ENCODE data around the gene SRRM5. TPM values are rescaled to one million over a fixed set of nuclear protein-coding genes. Genes with fewer than 3 reads are reported as not detected.

Gene SRRM5, protein sequence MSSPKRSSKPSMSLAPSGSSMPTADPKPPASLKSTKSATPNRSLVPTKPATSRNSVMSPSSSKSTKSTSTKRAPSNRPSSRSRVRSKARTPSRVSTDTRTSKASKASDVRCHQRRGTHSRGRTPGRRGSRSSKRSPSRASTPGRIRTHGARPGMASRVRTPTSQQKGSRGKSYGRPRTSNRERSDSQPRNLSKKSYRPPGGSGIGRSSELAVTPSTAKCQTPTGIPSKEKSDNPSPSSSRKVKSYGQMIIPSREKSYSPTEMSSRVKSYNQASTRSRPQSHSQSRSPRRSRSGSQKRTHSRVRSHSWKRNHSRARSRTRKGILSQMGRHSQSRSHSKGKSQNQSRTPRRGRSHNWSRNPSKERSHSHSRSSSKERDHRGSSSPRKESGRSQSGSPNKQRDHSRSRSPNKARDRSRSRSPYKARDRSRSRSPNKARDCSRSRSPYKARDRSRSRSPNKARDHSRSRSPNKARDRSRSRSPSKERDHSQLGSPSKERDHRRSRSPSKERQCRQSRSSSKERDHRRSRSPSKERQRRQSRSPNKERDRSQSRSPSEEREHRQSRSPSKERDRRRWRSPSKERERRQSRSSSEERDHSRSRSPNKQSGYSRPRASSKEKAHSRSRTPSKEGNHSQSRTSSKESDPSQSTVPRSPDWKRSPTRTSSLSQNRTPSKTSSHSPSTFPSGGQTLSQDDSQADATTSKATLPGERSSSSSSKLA
- not detected in 2 replicates for total RNA-seq

DNA sequence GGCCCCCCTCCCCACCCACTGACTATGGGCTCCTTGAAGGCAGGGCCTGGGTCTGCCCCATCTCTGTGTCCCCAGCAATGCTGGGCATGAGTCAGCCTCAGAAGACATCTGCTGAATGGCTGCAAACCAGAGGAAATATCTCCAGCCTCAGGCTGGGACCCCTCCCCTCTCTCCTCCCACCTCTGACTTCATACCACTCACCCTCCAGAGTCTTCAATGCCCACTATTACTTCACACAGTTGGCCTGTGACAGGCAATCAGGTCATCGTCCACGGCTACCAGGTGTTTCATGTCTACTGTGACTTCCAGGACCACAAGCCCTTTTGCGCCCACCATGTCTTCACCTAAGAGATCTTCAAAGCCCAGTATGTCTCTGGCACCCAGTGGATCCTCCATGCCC, at the start of gene SRRM5:
Gene SRRM5, plus strand, starts transcription at position 301 of the 400 bp plus-strand sequence. Its CDS starts 34 bp downstream, at position 335.

DNA sequence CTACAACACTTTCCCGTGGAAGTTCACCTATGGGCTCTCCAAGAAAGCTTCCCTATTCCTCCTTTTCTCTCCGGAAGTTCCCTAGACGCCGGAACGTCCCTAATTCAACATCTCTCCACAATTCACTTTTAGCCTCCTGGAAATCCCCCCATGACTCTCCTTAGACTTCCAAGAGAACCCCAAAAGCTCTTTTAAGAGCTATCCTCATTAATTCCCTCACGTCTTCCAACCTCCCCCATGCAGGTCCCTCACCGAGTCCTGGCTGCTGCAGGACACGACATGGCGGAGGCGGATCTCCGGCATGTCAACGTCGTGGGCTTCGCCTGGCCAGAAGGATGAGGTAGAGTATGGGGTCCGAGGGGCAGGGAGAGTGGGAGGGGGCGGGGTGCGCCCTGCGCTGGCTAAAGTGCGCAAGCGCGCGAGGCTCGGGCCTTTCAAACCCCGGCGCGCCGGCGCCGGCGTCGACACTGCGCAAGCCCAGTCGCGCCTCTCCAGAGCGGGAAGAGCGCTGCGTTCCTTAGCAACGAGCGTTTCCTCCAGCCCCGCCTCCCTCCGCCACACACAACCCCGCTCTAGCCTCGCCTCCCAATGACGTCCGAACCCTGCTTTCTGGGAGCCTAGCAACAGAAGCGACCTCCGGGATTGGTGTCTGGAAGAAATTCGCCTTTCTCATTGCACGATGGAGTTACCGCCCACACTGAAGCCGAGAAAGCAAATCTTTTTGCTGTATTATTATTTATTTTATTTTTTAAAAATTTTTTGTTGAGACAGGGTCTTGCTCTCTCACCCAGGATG, 36.5 kb upstream of the SRRM5 start, which contains the start of the genes PINLYP and XRCC1:
Gene PINLYP, plus strand, starts transcription at position 646 of the 795 bp plus-strand sequence. CDS start 1,391 bp downstream, outside the sequence.
Gene XRCC1, minus strand, starts transcription at position 372 of the 795 bp plus-strand sequence. Its CDS starts 69 bp downstream, at position 303.

DNA sequence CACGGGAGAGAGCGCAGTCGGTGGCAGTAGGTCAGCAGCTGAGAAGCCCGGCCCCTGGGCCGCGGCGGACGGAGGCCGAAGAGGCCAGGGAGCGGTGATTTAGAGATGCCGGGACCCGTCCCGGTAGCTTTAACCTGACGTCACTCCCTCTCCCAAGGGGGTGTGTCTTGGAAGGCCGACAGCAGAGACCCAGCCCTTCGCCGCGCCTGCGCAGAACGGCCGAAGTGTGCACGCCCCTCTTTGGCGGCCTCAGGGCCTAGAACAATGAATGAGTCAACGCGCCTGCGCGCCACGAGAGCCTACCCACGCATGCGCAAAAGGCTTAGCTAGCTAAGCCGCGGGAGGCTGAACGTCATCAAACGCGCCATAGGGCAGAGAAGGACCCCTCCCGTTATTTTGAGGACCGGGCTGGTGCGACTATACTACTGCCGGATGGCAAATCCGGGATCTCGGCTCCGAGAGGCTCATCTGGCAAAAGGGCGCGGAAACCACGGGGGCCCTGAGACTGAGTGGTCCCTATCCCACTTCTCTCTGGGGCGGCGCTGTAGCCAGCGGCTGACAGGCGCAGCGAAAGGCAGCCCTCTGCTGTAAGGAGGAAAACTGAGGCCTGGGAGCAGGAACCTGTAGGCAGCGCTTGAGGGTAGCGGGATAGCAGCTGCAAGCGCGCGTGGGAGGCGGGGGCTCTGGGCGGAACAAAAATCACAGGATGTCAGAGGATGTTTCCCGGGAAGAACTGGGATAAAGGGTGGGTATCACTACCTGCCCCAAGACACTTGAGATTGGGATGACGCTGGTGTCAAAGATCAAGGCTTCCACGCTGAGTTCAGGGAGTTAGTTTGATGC, 15.7 kb upstream of the SRRM5 start, which contains the start of the genes IRGQ and ZNF576:
Gene IRGQ, minus strand, starts transcription at position 136 of the 843 bp plus-strand sequence. CDS start 796 bp downstream, outside the sequence.
Gene ZNF576, plus strand, starts transcription at position 597 of the 843 bp plus-strand sequence. CDS start 514 bp downstream, outside the sequence.

DNA sequence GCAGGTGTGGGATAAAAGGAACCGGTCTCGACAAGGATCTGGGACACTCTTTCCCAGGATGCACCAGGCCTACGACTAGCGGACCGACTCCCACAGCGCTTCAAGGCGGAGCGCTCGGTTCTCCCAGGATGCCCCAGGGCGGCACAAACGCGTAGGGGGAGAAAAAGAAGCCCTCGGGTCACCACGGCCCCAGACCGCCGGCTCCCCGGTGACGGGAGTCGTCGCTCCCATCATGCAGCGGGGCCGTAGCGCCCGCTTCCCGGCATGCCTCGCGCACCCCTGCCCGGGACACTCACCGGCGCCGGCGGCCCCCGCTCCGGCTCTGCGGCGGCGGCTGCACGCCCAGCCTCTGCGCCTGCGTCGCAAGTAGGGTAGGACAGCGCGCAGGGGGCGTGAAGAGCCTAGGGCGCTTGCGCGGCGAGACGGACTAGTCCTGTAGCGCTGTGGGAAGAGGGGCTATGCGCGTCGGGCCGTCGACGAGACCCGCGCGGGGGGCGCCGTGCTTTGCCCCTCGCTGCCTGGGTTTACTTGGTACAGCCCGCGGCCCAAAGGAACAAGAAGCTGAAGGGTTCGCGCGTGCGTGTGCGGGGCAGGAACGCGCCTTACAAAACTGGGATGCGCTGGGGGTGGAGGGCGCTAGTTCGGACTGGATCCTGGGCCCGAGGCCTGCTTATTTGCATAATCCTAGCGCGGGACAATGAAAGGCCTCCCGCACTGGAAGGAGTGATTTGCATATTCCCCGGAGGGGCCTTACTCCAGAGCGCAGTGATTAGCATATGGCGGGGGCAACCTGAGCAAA, 7.6 kb downstream of the SRRM5 start, which contains the start of gene ZNF428:
Gene ZNF428, minus strand, starts transcription at position 368 of the 799 bp plus-strand sequence. CDS start 5,325 bp downstream, outside the sequence.

DNA sequence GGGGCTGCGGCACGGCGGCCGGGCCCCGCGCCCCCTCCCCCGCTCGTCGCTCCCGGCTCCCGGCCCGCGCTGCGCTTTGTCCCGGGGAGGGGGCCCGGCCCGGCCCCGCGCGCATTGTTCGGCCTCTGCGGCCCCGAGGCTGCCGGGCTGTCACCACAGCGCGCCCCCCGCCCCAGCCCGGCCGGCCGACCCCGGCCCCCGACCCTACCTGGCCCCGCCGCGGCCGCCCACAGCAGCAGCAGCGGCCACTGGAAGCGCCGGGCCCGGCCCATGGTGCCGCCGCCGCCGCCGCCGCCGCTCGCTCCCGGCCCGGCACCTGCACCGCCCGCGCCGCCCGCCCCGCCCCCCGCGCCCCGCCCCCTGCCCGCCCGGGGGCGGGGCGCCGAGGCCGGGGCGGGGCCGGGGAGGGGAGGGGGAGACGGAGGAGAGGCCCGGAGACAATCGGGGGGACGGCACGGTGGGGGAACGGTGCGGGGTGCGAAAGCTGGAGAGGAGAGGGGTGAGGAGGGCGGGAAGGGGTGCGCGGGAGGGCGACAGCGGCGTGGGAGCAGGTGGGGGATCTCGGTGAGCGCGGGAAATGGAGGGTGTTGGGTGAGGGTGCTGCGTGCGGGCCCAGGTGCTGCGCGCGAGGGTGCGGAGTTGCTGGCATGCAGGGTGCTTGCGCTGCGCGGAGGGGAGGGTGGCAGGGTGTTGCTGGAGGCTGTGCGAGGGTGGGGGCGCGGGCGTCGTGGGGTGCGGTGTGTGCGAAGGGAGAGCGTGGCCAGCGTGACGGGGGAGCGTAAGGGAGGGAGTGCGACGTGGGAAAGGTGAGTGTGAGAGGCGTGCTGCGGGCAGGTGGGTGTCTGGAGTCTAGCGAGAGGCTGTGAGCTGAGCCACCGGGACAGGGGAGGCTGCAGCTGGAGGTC, 27.9 kb downstream of the SRRM5 start, which contains the start of gene CADM4:
Gene CADM4, minus strand, starts transcription at position 332 of the 905 bp plus-strand sequence. Its CDS starts 60 bp downstream, at position 272.

Small RNAs within 50 kb of the gene (small RNA-seq; reads per million reads assigned to genes)
- not detected for gene RN7SL368P

Other genes starting within 250 kb of the SRRM5 start
- not detected in 2 replicates for gene TEX101, start 197.2 kb upstream of the SRRM5 start, total RNA-seq
- gene LYPD3, start 146.5 kb upstream of the SRRM5 start, total RNA-seq, result 0.26 and 0.32 TPM in 2 replicates
- 7.1 and 8.3 TPM in 2 replicates for gene PHLDB3, start 107.3 kb upstream of the SRRM5 start, total RNA-seq
- 41.0 TPM in 2 replicates for gene ETHE1, start 84.9 kb upstream of the SRRM5 start, total RNA-seq
- gene ZNF575, start 78.9 kb upstream of the SRRM5 start, total RNA-seq, result 0.11 and 0.26 TPM in 2 replicates
- 13.7 and 18.6 TPM in 2 replicates for gene XRCC1, start 36.6 kb upstream of the SRRM5 start, total RNA-seq
- 1.8 and 3.8 TPM in 2 replicates for gene PINLYP, start 36.3 kb upstream of the SRRM5 start, total RNA-seq
- 18.3 and 19.3 TPM in 2 replicates for gene IRGQ, start 16.0 kb upstream of the SRRM5 start, total RNA-seq
- 7.1 and 9.1 TPM in 2 replicates for gene ZNF576, start 15.5 kb upstream of the SRRM5 start, total RNA-seq
- 17.7 and 21.6 TPM in 2 replicates for gene ZNF428, start 7.5 kb downstream of the SRRM5 start, total RNA-seq
- 0.26 and 0.43 TPM in 2 replicates for gene CADM4, start 27.8 kb downstream of the SRRM5 start, total RNA-seq
- 36.2 and 38.2 TPM in 2 replicates for gene PLAUR, start 58.1 kb downstream of the SRRM5 start, total RNA-seq
- not detected in 2 replicates for gene IRGC, start 104.0 kb downstream of the SRRM5 start, total RNA-seq
- gene SMG9, start 142.9 kb downstream of the SRRM5 start, total RNA-seq, result 16.5 and 16.8 TPM in 2 replicates
- 3.9 and 6.1 TPM in 2 replicates for gene KCNN4, start 168.9 kb downstream of the SRRM5 start, total RNA-seq
- 0.65 and 1.1 TPM in 2 replicates for gene LYPD5, start 190.4 kb downstream of the SRRM5 start, total RNA-seq
- gene ZNF283, start 215.2 kb downstream of the SRRM5 start, total RNA-seq, result 19.1 and 20.4 TPM in 2 replicates